HepG2 (cell line): ENCODE measurements around the gene DENND4B. TPM values are rescaled to one million over a fixed set of nuclear protein-coding genes. Genes with fewer than 3 reads are reported as not detected.

ENCODE experiments used
- ARID4A ChIP-seq: sonication (generic); formaldehyde crosslinking; IDR thresholded peaks from 2 replicates; pipeline ENCODE4 v1.5.0; 2020; ENCODE audit warnings: mild to moderate bottlenecking, missing genetic modification reagents, borderline replicate concordance
- CC2D1A ChIP-seq: sonication (generic); formaldehyde crosslinking; IDR thresholded peaks from 2 replicates; pipeline ENCODE4 v1.8.1; 2023; ENCODE audit warnings: mild to moderate bottlenecking, missing genetic modification reagents
- ELF3 ChIP-seq: IDR thresholded peaks from 2 replicates; pipeline ENCODE4 v1.6.1; 2016; ENCODE audit warnings: missing genetic modification reagents, missing compliant biosample characterization
- ETV5 ChIP-seq: IDR thresholded peaks from 2 replicates; pipeline ENCODE4 v1.6.1; 2018; ENCODE audit warnings: missing biosample characterization, missing genetic modification reagents, inconsistent platforms, borderline replicate concordance
- HMG20A ChIP-seq: IDR thresholded peaks from 2 replicates; pipeline ENCODE4 v1.6.1; 2016; ENCODE audit warnings: borderline replicate concordance
- HNRNPLL ChIP-seq: fragments of 200-400 bp; formaldehyde crosslinking; IDR thresholded peaks from 2 replicates; pipeline ENCODE4 v1.6.1; 2017; ENCODE audit warnings: mild to moderate bottlenecking, low read depth, low read length; ENCODE audit not compliant: poor library complexity, severe bottlenecking
- NPAS2 ChIP-seq: sonication (generic); formaldehyde crosslinking; IDR thresholded peaks from 2 replicates; pipeline ENCODE4 v1.8.0; 2022; ENCODE audit warnings: mild to moderate bottlenecking, missing genetic modification reagents, borderline replicate concordance
- POLR2AphosphoS5 ChIP-seq: IDR thresholded peaks from 2 replicates; pipeline ENCODE4 v1.6.1; 2012; ENCODE audit warnings: low read depth, low read length
- REXO4 ChIP-seq: sonication (generic); formaldehyde crosslinking; IDR thresholded peaks from 2 replicates; pipeline ENCODE4 v1.8.0; 2022; ENCODE audit warnings: missing genetic modification reagents, mild to moderate bottlenecking, borderline replicate concordance
- SALL2 ChIP-seq: sonication (generic); formaldehyde crosslinking; IDR thresholded peaks from 2 replicates; pipeline ENCODE4 v1.8.1; 2023; ENCODE audit warnings: mild to moderate bottlenecking, missing genetic modification reagents, inconsistent platforms
- SP140L ChIP-seq: sonication (generic); formaldehyde crosslinking; IDR thresholded peaks from 2 replicates; pipeline ENCODE4 v1.4.0; 2020; ENCODE audit warnings: missing genetic modification reagents, borderline replicate concordance
- TBL1XR1 ChIP-seq: fragments of 150-350 bp; IDR thresholded peaks from 2 replicates; pipeline ENCODE4 v1.6.1; 2014; ENCODE audit warnings: borderline replicate concordance, low read length; ENCODE audit not compliant: partially characterized antibody
- ZMYM2 ChIP-seq: sonication (generic); formaldehyde crosslinking; IDR thresholded peaks from 2 replicates; pipeline ENCODE4 v1.8.0; 2022; ENCODE audit warnings: mild to moderate bottlenecking, missing genetic modification reagents
- ZNF225 ChIP-seq: sonication (generic); formaldehyde crosslinking; IDR thresholded peaks from 2 replicates; pipeline ENCODE4 v1.4.0; 2020; ENCODE audit warnings: mild to moderate bottlenecking, missing genetic modification reagents
- ZNF30 ChIP-seq: sonication (generic); formaldehyde crosslinking; IDR thresholded peaks from 2 replicates; pipeline ENCODE4 v1.5.0; 2020; ENCODE audit warnings: mild to moderate bottlenecking, missing genetic modification reagents
- ZNF460 ChIP-seq: sonication (generic); formaldehyde crosslinking; IDR thresholded peaks from 2 replicates; pipeline ENCODE4 v1.5.1; 2020; ENCODE audit warnings: missing genetic modification reagents, mild to moderate bottlenecking, borderline replicate concordance
- ZNF496 ChIP-seq: sonication (generic); formaldehyde crosslinking; IDR thresholded peaks from 2 replicates; pipeline ENCODE4 v1.8.1; 2023; ENCODE audit warnings: mild to moderate bottlenecking, moderate library complexity, missing genetic modification reagents; ENCODE audit not compliant: insufficient replicate concordance
- ZNF687 ChIP-seq: sonication (generic); formaldehyde crosslinking; IDR thresholded peaks from 2 replicates; pipeline ENCODE4 v1.5.1; 2020; ENCODE audit warnings: mild to moderate bottlenecking, missing genetic modification reagents, moderate library complexity
- ZNF749 ChIP-seq: sonication (generic); formaldehyde crosslinking; IDR thresholded peaks from 2 replicates; pipeline ENCODE4 v1.8.0; 2022; ENCODE audit warnings: mild to moderate bottlenecking, missing genetic modification reagents, moderate library complexity, borderline replicate concordance
- ZNF772 ChIP-seq: sonication (generic); formaldehyde crosslinking; IDR thresholded peaks from 2 replicates; pipeline ENCODE4 v1.5.0; 2020; ENCODE audit warnings: mild to moderate bottlenecking, missing genetic modification reagents
- ZSCAN9 ChIP-seq: IDR thresholded peaks from 2 replicates; pipeline ENCODE4 v1.6.1; 2016; ENCODE audit warnings: borderline replicate concordance
- polyA plus RNA-seq, 8 experiments: library from polyadenylated mRNA; depleted of rRNA in 3 of 8; stranded (reverse) in 7 of 8; unstranded in 1 of 8; fragments of >200 nt; fragmentation: Illumina TruSeq in 4 of 8; extraction: Trizol in 4 of 8; gene quantifications; 2 replicates each; pipeline versions ENCODE4 v1.2.1 to v1.2.3, GENCODE V29; 2011 to 2016; ENCODE audit warnings: low read depth in 4 of 8, missing spikeins in 1 of 8, mixed read lengths in 1 of 8; ENCODE audit not compliant: insufficient read depth in 1 of 8
- total RNA-seq, 5 experiments: library from RNA; depleted of rRNA; stranded (reverse); fragments of >200 nt; fragmentation: Illumina TruSeq; extraction: Trizol; gene quantifications; 2 replicates each; pipeline ENCODE4 v1.2.3, GENCODE V29; 2016; ENCODE audit warnings: low read depth in 1 of 5

The DENND4B gene
- total and polyA plus RNA-seq, 2 of the 13 experiments (the other 11 are each of a cell fraction or from before 2014, with no cell fraction given) = 15.1 to 20.3 TPM

GRCh38 chr1:153945795-153946621 is 510 bp downstream of the DENND4B start (continued):
- no peak for TF ChIP-seq HMG20A (CRISPR knock-in tag)
- no peak for TF ChIP-seq NPAS2
- TF ChIP-seq ETV5 (CRISPR knock-in tag) = peak; percentile 33; the same call in 1 of the 2 replicates
- TF ChIP-seq SALL2 (CRISPR knock-in tag) = no peak
- TF ChIP-seq ZNF30 (CRISPR knock-in tag) = no peak
- no peak for TF ChIP-seq CC2D1A
- TF ChIP-seq ZSCAN9 (CRISPR knock-in tag) = no peak
- no peak for TF ChIP-seq ELF3
- no peak for TF ChIP-seq POLR2AphosphoS5
- TF ChIP-seq ZNF225 (CRISPR knock-in tag) = no peak
- peak; percentile 49 for TF ChIP-seq ARID4A (CRISPR knock-in tag)
- TF ChIP-seq ZNF772 = peak; percentile 84
- no peak for TF ChIP-seq ZMYM2
- TF ChIP-seq SP140L (CRISPR knock-in tag) = no peak
- TF ChIP-seq ZNF496 (CRISPR knock-in tag) = no peak
- peak; percentile 76 for TF ChIP-seq ZNF687 (CRISPR knock-in tag)
- TF ChIP-seq HNRNPLL = peak; percentile 22
- no peak for TF ChIP-seq ZNF460 (CRISPR knock-in tag)
- TF ChIP-seq REXO4 (CRISPR knock-in tag) = no peak
- TF ChIP-seq ZNF749 = peak; percentile 41; the same call in 1 of the 2 replicates
- no peak for TF ChIP-seq TBL1XR1
